GM19328 (cell line): ENCODE measurements around the gene DSEL.
A peak's percentile ranks its signal among the peaks of the same experiment; 100 is the strongest.

ENCODE experiments used
- ATAC-seq: cut with Tn5 transposase; IDR thresholded peaks from one replicate; pipeline ENCODE4 v1.9.1; 2021; ENCODE audit warnings: mild to moderate bottlenecking, moderate library complexity; ENCODE audit not compliant: unreplicated experiment

The DSEL gene

DNA sequence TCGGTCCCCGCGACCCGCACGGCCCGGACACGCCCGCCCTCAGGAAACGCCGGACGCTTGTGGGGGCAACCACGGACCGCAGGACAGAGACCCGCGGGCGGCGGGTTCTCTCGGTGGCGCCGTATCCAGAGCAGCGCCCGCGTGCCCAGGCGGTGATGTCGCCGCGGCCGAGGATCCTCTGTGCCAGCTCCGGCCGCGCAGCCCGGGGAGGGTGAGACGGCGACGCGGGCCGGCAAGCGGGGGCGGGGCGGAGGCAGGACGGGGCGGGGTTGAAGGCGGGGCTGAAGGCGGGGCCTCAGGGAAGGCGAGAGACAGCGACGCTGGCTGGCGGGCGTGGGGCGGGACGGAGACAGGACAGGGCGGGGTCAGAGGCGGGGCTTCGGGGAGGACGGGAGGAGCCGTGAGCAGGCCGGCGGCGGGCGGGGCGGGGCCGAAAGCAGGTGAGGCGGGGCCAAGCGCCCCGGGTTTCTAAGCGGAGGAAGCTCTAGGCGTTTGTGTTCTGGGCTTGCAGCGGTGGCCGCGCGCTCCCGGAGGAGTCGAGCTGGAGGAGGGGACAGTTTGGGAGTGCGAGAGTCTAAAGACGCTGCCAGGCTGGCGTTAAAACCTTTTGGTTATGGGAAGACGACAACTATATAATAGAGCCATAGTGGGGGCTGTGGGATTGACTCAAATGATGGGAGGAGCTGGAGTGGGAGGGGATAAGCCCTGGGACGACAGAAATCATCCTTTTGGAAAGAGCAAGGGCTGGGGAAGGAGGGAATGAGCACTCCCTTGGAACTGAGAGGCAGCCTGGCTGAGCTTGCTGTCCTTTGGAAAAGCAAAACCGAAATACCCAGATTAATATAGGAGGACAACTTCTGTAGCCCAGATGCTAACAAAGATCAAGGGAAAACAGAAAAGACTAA lies at the start of gene DSEL:
Gene DSEL (minus strand): TSS at position 182 of the 905 bp plus-strand sequence. CDS start 2,112 bp downstream, outside the sequence.
- ATAC-seq = peak; percentile 99

DNA sequence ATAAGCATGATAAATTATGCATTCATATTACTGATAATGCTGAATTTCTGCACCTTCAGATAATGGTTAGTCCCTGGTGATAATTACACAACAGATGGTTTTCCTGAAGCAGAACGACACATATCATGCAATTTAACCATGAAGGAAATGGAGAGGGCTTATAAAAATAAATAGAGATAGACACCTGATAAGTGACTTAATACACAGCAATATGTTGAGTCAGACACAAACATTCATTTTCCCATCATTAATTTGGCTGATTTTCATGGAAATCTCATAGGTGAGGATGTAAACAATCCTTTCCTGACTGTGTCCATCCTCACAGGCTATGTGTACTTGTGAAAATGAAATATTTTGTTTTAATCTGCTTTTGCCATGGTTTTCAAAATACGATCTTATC lies 36.9 kb upstream of the DSEL start:
- no peak for ATAC-seq

DNA sequence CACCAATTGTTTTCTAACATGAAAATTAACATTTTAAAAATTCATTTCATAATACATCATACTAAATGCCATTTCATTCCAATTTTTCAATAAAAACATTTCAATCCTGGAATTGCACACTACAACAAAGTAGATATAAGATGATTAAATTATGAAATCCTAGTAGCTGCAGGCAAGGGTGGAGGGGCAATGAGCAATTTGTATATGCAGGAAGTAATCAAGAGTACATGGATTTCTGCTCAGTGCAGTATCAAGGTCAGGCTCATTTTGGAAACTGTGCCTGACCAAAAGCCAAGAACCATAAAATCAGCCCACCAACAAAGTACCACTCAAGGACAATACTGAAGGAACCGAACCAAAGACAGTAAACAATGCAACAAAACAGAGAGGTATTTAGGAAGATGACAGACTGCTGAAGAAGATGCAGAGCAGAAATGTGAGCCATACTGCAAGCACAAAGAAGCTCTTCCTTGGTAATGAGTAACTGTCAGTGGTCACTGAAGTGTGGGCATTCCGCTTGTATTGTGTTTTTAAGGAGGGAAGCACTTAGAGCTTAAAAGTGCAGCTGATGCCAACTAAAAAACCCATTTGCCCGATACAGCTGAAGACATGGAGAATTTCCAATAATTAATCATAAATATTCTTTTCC lies 34.5 kb upstream of the DSEL start:
- ATAC-seq = no peak

DNA sequence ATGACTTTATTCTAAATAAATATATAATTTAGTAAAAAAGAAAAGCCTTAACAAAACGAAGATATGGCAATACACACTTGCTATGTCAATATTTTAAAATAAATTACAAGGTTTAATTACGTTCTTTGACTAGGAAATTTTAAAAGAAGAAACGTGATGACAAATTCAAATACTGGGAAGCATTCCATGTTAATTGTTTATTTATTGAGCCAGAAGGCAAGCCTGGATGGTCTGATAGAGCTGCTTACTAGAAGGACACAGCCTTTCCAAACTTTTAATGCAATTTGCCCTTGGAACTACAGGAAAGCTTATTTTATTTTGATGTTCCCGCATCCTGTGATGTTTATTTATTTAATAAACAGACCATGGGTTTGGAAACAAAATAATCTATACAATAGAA lies 33.4 kb upstream of the DSEL start:
- ATAC-seq = no peak

DNA sequence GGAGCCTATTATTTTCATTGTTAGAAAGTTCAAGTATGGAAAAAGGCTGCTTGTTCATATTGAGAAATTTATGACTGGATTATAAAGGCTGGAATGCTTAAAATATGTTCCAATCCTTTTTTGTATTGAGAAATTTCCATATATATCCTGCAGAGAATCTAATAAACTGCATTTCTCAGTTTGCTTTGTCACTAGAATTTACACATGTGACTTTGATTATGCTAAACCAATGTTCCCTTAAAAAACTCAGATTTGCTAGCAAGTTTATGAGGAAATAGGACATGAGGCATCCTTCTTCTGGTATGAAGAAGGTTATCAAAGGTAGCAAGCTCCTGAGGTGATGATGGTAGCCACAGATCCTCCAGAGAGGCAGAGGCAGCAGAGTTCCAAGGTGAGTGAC lies 29.2 kb upstream of the DSEL start:
- no peak for ATAC-seq

DNA sequence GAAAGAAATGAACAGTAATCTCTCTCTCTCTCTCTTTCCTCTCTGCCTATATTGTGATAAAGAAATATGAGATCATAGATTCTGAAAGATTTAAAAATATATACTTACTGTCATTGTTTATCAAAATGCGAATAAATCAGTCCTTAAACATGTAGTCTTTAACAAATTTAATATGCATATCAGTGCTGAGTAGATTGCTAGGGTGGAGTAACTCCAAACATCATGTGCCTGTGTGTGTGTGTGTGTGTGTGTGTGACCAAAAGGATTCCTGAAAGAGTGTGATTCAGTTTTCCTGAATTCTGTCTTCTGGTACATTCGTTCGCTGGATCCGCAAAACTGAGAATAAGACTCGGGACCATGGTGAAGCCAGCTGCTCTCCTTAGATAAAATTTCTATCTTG lies 24.0 kb upstream of the DSEL start:
- ATAC-seq = no peak

DNA sequence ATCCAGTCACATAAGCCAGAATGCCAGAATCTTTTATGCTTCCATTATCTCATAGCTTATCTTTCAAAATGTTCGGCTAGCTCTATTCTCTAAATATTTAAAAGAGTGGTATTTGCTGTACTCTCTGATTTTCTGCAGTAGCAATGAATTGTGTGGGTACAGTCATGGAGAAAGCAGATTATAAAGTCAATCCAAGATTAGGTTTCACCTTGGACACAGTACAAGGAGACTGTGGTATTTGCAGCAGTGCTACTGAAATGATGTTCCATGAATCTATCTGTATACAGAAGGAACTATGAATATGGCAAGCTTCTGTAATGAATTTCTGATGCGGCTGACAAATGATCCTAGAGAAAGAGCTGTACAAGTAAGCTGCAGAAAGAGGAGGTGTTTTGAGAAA lies 15.4 kb upstream of the DSEL start:
- ATAC-seq = no peak

DNA sequence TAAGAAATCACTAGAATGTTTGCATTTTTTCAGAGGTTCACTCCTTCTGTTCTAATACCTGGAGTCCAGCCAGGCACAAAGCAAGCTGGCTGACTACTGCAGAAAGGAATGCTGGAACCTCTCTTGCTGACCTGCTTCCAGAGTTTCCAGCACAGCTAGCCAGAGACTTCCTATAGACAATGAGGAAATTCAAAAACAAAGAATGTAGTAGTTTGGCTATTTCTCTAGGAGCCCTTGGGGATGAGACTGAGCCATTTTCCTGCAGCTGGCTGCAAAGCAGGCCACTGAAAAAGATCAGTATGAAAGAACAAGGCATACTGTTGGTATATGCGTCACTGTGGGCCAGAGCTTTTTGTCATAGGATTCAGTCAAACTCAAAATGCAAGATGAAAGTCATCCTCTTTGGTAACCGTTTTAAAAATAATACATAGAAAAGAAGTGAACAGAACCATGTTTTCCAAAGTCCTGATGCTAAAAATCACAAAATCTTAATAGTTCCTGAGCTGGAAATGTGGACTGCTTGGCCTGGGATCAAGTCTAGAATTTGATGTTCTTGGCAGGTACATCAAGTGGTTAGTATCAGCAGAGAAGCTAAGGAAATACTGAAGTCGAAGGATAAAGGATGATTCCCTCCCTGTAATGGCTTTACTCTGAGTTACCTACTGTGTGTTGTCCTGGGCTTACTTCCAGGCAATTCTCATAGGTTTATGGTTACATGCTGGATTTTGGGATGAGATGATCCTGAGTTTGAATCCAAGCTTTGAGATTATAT lies 9.0 kb upstream of the DSEL start:
- ATAC-seq = no peak

DNA sequence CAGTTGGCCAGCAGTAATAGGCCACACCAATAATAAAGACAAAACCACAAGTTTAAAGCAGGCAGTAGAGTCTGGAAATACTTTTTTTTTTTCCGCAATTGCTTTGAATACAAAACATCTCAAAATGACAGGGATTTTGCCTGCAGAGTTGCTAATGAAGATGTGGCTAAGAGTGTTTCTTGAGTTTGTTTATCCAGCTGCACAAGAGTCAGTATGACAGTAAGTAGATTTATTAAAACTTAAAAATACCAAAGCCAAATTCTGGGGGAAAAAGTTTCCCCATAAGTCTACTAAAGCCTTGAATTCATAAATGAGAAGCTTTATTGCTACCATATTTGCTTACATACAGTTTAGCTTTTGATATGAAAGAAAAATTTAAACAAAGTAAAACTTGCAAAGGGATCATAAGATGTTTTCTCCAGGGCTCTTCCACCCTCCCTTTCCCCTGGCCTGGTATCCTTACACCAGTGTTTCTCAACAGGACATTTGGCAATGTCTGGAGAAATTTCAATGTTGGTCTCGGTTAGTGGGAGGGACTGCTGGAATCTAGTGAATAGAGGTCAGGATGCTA lies 3.9 kb upstream of the DSEL start:
- no peak for ATAC-seq

DNA sequence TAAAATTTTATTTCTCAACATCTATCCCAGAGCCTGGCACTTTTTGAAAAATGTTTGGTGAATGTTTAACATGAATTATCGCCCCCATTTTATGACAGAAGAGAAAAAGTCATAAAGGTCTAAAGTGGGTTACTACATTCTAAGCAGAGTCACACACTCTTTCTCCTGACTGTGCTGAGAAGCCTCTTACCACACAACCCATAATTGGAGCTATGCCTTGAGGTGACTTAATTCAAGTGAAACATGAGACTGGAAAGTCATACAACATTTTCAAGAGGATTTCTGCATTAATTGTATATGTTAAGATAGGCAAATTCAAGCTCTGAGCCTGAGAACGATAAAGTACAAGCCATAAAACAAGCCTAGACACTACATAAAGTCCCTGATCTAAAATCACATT lies 3.1 kb upstream of the DSEL start:
- no peak for ATAC-seq

DNA sequence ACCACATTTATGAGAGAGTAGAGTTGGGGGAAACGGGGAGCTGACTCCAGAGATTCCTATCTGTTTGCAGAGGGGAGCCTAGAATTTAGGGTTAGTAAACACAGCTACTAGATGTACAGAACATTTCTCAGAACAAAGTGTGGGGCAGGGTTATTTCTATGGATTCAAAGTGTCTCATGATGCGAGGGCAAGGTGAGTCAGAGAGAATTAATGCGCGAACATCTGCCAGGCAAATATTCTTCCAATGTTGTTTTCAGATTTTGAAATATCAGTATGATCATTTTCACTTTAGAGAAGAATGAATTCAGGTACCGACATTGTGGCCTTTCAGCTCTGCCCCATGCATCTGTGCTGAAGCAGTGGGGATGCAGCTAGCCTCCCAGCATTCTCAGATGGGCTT lies 2.0 kb upstream of the DSEL start:
- no peak for ATAC-seq

DNA sequence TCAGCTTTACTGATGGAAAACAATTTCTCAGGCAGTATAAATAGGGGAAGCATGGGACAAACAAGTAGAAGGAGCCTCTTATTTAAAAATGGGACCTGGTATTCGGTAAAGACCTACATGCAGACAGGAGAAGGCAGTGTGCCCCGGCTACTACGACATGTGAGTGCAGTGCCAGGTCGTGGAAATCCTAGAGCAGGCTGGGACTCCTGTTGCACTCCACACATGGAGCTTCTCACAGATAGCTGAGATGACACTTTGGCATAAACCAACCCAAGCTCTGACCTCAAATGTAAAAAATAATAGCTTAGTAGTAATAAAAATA lies 885 bp upstream of the DSEL start:
- no peak for ATAC-seq

DNA sequence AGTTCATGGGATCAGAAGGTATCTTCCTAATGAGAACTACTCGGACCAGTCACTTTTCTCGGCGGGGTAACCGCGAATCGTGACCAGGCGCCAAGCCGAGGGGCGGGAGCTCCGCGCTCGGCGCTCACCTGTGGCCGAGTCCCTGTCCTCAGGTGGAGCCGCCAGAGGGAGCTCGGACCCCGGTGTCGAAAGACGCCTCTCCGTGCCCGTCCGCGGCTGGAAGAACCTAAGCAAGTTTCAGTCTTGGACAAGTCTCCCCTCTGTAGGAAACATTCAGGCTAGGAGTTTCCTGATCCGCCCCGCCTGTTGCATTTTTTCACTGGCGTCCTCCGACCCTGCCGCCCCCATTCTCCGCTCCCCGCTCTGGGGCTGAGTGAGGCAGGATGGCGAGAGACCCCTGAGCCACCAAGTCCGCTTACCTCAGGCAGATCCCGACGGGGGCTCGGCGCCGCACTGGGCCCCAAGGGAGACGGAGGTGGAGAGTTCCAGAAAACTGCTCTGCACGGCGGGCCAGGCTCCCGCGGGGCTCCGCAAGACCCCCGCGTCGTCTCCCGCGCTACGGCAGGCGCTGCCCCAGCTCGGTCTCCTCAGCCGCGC lies 480 bp downstream of the DSEL start:
- peak; percentile 15 for ATAC-seq

DNA sequence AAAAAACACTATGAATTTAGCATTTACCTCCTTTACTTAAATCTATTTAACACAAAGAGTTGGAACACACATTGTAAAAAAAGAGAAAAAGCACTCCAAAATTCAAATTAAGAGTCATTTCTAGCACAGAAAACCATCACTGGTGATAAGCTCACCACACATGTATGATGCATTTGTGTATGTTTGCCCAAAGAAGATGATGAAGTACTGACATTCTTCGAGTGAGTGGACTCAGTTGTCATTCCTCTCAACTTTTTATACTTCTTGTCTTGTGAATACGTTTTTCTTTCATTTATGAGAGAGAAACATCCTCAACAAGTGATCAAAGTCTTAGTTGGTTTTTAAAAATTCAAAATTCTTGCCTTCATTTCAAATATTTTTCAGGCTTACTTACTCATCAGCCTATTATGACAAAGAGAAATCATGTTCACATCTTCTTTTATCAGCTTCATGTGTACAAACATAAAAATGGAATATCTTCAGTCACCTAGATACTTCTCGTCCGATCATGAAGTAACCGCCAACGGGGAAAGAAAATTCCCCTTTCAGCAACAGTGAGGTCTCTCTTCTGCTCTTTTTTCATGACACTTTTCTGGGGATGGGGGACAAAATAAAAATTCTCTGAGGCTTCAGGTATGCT lies 1.5 kb downstream of the DSEL start:
- no peak for ATAC-seq

DNA sequence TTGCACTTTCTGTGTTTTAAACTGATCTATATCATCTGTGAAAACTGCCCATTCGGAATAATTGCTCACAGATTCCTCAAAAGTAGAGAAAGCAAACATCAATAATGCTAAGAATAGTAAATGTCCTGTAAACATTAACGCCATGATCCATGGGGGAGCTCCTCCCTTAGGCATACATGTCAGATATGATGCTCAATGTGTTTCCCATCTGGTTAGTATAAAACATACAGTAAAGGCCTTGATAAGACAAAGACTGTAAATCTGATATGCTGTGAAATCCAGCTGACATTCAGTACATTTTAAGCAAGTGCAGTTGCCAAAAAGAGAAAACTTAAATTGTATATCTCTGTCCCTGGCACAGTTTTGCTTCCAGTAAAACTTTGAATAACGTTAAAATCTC lies 2.1 kb downstream of the DSEL start:
- ATAC-seq = no peak

DNA sequence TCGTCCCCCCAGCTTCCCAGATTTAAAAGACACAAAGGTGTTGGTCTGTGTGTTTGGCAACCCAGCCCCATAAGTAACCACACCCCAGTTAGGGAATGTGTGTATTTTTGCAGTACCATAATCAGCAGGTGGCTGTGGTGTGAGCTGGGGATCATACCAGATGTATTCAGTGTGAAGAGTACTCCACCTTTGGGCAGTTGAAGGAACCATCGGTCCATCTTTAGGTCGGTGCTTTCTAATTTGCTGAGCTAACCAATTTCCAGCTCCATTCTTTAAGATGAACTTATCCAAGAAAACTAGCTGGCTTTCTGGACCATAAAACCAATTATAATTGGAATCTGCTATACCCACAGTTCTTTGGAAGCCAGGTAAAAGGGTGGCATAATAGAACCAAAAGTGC lies 3.2 kb downstream of the DSEL start:
- no peak for ATAC-seq

DNA sequence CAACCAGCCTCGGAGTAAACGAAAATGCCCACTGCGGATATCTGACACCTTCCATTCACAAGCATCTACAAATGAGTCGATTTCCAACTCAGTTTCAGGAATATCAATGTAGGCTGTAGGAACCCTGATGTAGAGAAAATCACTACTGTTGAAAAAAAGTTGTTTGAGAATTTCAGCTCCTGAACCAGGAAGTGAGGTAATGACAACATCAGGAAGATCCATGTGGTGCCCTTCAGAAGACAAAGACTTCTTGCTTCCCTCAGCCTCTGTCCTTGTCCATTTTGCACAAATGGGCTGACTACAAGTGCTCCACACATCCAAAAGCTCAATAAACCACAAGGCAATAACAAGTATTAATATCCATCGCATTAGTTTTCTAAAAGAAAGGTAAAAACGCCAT lies 4.7 kb downstream of the DSEL start:
- ATAC-seq = no peak

DNA sequence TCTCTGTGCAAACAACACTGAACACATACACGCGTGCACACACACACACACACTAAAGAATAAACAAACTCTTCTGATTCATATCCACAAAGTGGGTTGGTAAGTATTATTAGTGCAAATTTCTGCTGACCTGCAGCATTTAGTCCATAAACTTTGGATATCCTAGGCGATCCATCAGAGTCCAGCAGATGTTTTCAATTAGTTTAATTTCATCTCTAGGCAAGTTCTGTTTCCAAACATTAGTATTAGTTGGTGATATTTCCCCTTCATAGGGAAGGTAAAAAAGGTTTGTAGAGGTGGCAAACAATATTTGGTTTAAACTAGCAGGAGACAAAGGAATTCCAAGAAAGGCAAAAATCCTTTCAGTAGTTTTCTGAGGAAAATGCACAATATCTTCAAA lies 5.7 kb downstream of the DSEL start:
- no peak for ATAC-seq

DNA sequence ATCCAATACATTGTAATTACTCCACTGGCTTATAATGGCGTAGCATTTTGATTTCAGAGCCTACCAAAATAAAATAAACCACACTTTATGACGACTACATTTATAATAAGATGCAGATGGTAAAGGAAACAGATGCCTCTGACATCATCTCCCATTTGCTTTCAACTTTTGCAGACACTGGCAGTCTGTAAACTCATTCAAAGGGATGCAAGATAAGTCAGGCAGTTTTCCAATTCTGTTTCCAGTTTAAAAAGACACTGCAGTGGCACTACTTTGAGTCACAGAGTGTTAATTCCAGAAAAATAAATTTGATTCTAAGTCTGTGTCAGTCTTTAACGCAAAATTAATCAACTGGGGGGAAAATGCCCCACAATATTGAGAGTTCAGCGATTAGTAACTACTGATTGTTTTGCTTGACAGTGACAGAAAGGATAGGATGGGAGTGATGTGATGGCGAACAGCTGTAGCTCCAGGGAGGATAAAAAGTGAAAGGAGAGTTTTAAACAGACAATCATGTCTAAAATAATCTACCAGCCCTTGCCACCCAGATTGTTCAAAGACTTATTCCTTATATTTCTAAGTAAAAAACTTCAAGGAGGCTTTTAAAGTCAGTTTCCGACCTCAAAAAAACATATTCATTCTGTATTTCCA lies 6.7 kb downstream of the DSEL start:
- ATAC-seq = no peak

DNA sequence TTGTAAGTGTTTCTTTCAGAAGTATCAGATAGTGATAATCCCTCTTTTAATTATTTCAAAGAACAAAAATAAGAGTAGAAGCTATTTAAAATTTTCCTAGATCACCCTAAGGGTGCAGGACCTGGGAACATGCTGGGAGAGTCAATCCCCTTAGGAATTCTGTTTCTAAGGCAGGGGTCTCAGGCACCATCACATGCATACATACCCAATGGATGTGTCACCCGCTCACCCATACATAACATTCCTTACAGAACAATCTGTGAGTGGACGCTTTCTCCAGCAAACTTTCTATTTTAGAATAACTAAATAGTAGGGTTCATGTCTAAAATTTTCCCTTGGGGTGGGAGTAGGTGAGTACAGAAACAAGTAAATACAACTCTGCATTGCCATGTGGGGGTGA lies 8.4 kb downstream of the DSEL start:
- ATAC-seq = no peak
